KG1 (cell line): ENCODE measurements around the gene GALNT9.

Experiments used
- DNase-seq: peaks from one replicate; lab custom pipeline; 2025; lab: John Stamatoyannopoulos, UW

GALNT9 gene

GRCh38 chr12:132211816-132212215, 117.6 kb downstream of the GALNT9 start:
- DNase-seq = no peak

GRCh38 chr12:132211326-132211725, 118.1 kb downstream of the GALNT9 start:
- no peak for DNase-seq

- DNase-seq = no peak
Observed at GRCh38 chr12:132210223-132211055, 119.0 kb downstream of the GALNT9 start.

GRCh38 chr12:132209619-132210222, 119.7 kb downstream of the GALNT9 start:
- DNase-seq = no peak

- no peak for DNase-seq
Observed at GRCh38 chr12:132208153-132208823, 121.1 kb downstream of the GALNT9 start.

GRCh38 chr12:132207083-132207775, 122.2 kb downstream of the GALNT9 start:
- no peak for DNase-seq

GRCh38 chr12:132206046-132206434, 123.3 kb downstream of the GALNT9 start:
- no peak for DNase-seq

GRCh38 chr12:132205271-132206045, 123.9 kb downstream of the GALNT9 start:
- no peak for DNase-seq

GRCh38 chr12:132204793-132205270, 124.6 kb downstream of the GALNT9 start:
- no peak for DNase-seq

- no peak for DNase-seq
Observed at GRCh38 chr12:132204063-132204792, 125.2 kb downstream of the GALNT9 start.

GRCh38 chr12:132202929-132203721, 126.3 kb downstream of the GALNT9 start:
- no peak for DNase-seq

GRCh38 chr12:132201391-132202120, 127.8 kb downstream of the GALNT9 start:
- DNase-seq = no peak

- DNase-seq = no peak
Observed at GRCh38 chr12:132200800-132201199, 128.6 kb downstream of the GALNT9 start.

GRCh38 chr12:132199526-132200319, 129.7 kb downstream of the GALNT9 start:
- no peak for DNase-seq

- DNase-seq = no peak
Observed at GRCh38 chr12:132199101-132199500, 130.3 kb downstream of the GALNT9 start.

GRCh38 chr12:132197581-132198354, 131.6 kb downstream of the GALNT9 start:
- no peak for DNase-seq

- no peak for DNase-seq
Observed at GRCh38 chr12:132196873-132197390, 132.5 kb downstream of the GALNT9 start.
